Activated CD4-positive, alpha-beta memory T cell treated with anti-CD3 and anti-CD28 coated beads, Interleukin-2, amount 10 ng/mL, durations not matched to agents 7 days and 5 days (primary cell): ENCODE data around the gene C19orf85. TPM values are rescaled to one million over a fixed set of nuclear protein-coding genes. Genes with fewer than 3 reads are reported as not detected.
A peak's percentile ranks its signal among the peaks of the same experiment; 100 is the strongest.

Source experiments
- CTCF ChIA-PET: fragments of 350-600 bp; sonication (Branson Sonifier 250); formaldehyde crosslinking; loops from one replicate; lab custom pipeline; 2021; ENCODE audit warnings: antibody characterized with exemption, inconsistent platforms; lab: Charles Lee
- POLR2A ChIA-PET: fragments of 350-600 bp; sonication (Branson Sonifier 250); formaldehyde crosslinking; loops from one replicate; lab custom pipeline; 2021; ENCODE audit warnings: antibody characterized with exemption; lab: Charles Lee
- DNase-seq: peaks from one replicate; pipeline ENCODE4 v3.0.0-alpha.2; 2020
- H3K27ac Mint-ChIP-seq: one replicate; pipeline ENCODE4 v1.8.0; 2021; ENCODE audit warnings: mild to moderate bottlenecking, mixed read lengths
- H3K27me3 Mint-ChIP-seq: one replicate; pipeline ENCODE4 v1.8.0; 2021; ENCODE audit warnings: mixed read lengths
- H3K36me3 Mint-ChIP-seq: one replicate; pipeline ENCODE4 v1.8.0; 2021; ENCODE audit warnings: low read depth, mixed read lengths
- H3K4me1 Mint-ChIP-seq: one replicate; pipeline ENCODE4 v1.8.0; 2021; ENCODE audit warnings: mixed read lengths
- H3K4me3 Mint-ChIP-seq: one replicate; pipeline ENCODE4 v1.8.0; 2021; ENCODE audit warnings: mild to moderate bottlenecking, mixed read lengths
- H3K9me3 Mint-ChIP-seq: one replicate; pipeline ENCODE4 v1.8.0; 2021; ENCODE audit warnings: mixed read lengths
- total RNA-seq, 2 experiments: library from RNA; stranded (reverse); gene quantifications; one replicate each; pipeline ENCODE4 v1.2.3, GENCODE V29; 2021

The C19orf85 gene
- total RNA-seq, 2 experiments from 2014 or later: not detected

DNA sequence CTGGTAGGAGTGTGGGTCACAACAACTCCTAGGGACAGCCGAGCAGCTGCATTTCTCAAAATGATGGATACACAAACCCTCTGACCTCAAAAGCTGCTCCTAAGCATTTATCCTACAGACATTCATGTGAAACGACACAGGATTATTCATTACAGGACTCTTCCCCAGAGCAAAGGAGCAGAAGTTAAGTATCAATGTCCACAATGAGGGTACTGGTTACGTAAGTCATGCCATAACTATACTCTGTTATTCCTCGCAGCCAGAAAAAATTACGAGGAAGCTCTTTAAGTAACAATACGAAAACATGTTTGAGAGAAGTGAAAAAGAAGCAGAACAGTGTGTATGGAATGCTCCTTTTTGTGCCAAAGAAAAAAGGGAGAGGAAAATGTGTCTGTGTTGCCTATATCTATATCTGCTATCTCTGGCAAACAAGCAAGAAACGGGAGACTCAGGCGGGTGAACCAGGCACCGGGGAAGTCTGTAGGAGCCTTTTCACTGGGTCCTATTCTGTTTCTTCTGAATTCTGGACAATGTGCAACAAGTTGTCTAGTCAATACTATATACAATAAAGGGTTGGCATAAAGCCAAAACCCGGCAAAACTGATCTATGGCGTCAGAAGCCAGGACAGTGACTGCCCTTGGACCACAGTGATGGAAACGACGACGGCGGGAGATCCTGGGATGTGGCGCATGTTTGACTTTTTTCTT, 4.4 kb downstream of the C19orf85 start:
- ChIA-PET CTCF (interaction anchor here (1.3 to 2.3 kb wide), 3 partner anchors 7 to 299 kb away, joined by 3 to 10 read pairs (median 4); no protein-coding TSS in a partner anchor), POLR2A (interaction anchor here (1.0 kb wide), 1 partner anchor 16 kb away, joined by 3 read pairs; the partner anchor contains the start of gene ZNF628)
- no peaks in the 10 kb centered on the region for H3K9me3 Mint-ChIP-seq
- H3K36me3 Mint-ChIP-seq: no peaks in the 10 kb centered on the region
- peaks cover 23% of the 10 kb centered on the region for H3K4me1 Mint-ChIP-seq
- no peak for DNase-seq
- peak overlapping the region; percentile 34 for H3K27ac Mint-ChIP-seq
- H3K4me3 Mint-ChIP-seq: peak overlapping the region; percentile 81
- no peaks in the 10 kb centered on the region for H3K27me3 Mint-ChIP-seq

DNA sequence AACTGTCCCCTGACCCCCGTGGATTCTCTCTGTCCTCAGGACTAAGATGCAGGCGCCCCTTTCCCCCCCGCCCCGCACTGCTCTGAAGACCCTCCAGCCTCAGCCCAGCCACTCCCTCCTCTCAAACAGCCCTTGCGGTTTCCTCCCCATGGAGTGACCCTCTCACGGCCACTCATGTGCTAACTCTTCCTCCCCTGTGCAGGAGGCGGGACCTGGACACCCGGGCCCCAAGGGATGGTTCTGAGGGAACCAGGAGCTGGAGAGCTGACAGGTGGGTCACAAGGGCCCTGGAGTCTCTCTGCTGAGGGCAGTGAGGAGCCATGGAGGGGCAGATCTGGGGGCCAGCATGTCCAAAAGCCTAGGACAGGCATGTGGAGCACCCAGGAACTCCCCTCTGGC, 5.0 kb downstream of the C19orf85 start:
- no peak for DNase-seq
- Mint-ChIP-seq H3K4me3 (peak overlapping the region; percentile 81), H3K36me3 (peaks cover 3% of the 10 kb centered on the region), H3K4me1 (peaks cover 23% of the 10 kb centered on the region), H3K27me3 (no peaks in the 10 kb centered on the region), H3K9me3 (no peaks in the 10 kb centered on the region), H3K27ac (no peak overlapping the region)
- ChIA-PET POLR2A (interaction anchor here (1.0 kb wide), 1 partner anchor 17 kb away, joined by 3 read pairs; the partner anchor contains the start of gene ZNF628), CTCF (interaction anchor here (1.3 to 2.3 kb wide), 4 partner anchors 8 to 299 kb away, joined by 3 to 10 read pairs (median 5); no protein-coding TSS in a partner anchor)

DNA sequence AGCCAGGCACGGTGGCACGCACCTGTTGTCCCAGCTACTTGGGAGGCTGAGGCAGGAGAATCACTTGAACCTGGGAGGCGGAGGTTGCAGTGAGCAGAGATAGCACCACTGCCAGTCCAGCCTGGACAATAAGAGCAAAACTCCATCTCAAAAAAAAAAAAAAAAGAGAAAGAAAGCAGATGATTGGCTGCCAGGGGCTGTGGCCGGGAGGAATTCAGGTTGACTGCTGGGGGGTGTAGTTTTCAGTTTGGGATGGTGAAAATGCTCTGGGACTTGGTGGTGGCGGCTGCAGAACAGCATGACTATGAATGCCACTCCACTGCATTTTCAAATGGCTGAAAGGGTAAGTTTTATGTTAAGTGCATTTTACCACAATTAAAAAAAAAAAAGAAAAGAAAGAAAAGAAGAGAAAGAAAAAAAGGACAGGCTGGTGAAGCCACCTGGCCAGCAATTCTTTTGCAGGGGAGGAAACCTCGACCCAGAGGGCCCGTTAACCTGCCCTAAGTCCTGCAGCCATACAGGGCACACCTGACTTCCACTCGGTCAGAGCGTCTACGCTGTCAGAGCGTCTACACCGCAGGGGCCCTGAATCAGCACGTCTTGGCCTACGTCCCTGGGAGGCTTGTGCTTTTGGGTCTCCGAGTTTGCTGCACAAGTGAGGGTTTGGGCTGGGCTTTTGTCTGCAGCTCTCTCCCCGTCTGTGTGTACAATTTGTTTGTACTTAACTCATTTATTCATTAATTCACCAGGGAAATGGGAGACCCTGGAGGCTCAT, 6.7 kb downstream of the C19orf85 start:
- ChIA-PET CTCF (interaction anchor here (1.6 to 2.3 kb wide), 2 partner anchors 10 to 46 kb away, joined by 6 to 10 read pairs; no protein-coding TSS in a partner anchor), POLR2A (interaction anchor here (1.1 kb wide), 1 partner anchor 168 kb away, joined by 3 read pairs; no protein-coding TSS in a partner anchor)
- H3K36me3 Mint-ChIP-seq: peaks cover 3% of the 10 kb centered on the region
- H3K27ac Mint-ChIP-seq: no peak overlapping the region
- no peak overlapping the region for H3K4me3 Mint-ChIP-seq
- peaks cover 3% of the 10 kb centered on the region for H3K27me3 Mint-ChIP-seq
- peaks cover 24% of the 10 kb centered on the region for H3K4me1 Mint-ChIP-seq
- no peaks in the 10 kb centered on the region for H3K9me3 Mint-ChIP-seq
- no peak for DNase-seq

- Mint-ChIP-seq H3K36me3 (peaks cover 3% of the 10 kb centered on the region), H3K4me1 (peaks cover 18% of the 10 kb centered on the region), H3K27me3 (peaks cover 9% of the 10 kb centered on the region), H3K4me3 (no peak overlapping the region), H3K27ac (no peak overlapping the region), H3K9me3 (no peaks in the 10 kb centered on the region)
- POLR2A ChIA-PET: no interaction called here
- DNase-seq: no peak
- CTCF ChIA-PET: no interaction called here
These were observed 8.2 kb downstream of the C19orf85 start for GRCh38 chr19:55456347-55456746.

- no peak overlapping the region for H3K4me3 Mint-ChIP-seq
- ChIA-PET CTCF (no interaction called here), POLR2A (no interaction called here)
- no peaks in the 10 kb centered on the region for H3K9me3 Mint-ChIP-seq
- DNase-seq: no peak
- H3K27ac Mint-ChIP-seq: no peak overlapping the region
- peaks cover 12% of the 10 kb centered on the region for H3K27me3 Mint-ChIP-seq
- peaks cover 3% of the 10 kb centered on the region for H3K36me3 Mint-ChIP-seq
- peaks cover 12% of the 10 kb centered on the region for H3K4me1 Mint-ChIP-seq
These were observed 8.8 kb downstream of the C19orf85 start for GRCh38 chr19:55455576-55456235.

DNA sequence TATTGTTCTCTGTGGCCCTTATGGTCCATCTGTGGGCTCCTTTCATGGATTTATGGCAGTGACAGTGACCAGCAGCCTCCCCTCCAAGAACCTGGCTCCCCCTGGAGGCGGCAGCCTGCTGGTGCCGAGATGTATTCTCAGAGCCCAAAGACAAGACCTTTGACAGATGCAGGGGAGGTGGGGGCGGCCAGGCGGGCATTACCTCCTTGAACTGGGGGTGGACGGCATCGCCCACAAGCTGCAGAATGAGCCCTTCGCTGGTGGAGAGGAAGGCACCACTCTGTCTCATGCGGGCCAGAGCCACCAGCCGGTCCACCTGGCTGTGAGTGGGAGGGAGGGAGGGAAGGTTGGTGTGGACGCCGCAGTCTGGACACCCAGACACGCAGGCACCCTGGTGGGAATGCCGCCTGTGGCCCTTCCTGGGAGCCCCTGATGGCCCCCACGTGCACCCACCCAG, 9.7 kb downstream of the C19orf85 start:
- Mint-ChIP-seq H3K9me3 (no peaks in the 10 kb centered on the region), H3K4me3 (no peak overlapping the region)
- POLR2A ChIA-PET: no interaction called here

GRCh38 chr19:55453511-55454260, 10.9 kb downstream of the C19orf85 start:
- ChIA-PET POLR2A (interaction anchor here (1.1 to 1.4 kb wide), 2 partner anchors 46 to 67 kb away, joined by 3 read pairs; partner anchors contain the start of gene UBE2S), CTCF (interaction anchor here (0.9 to 2.5 kb wide), 7 partner anchors 8 to 313 kb away, joined by 3 to 14 read pairs (median 5); partner anchors contain the start of gene ISOC2)
- Mint-ChIP-seq H3K4me3 (no peak overlapping the region), H3K9me3 (no peaks in the 10 kb centered on the region), H3K27ac (no peak overlapping the region), H3K27me3 (peaks cover 18% of the 10 kb centered on the region), H3K4me1 (peaks cover 4% of the 10 kb centered on the region), H3K36me3 (peaks cover 3% of the 10 kb centered on the region)
- DNase-seq: no peak

More for the DNA sequence above, 9.7 kb downstream of the C19orf85 start:
- Mint-ChIP-seq H3K27me3 (peaks cover 17% of the 10 kb centered on the region), H3K27ac (no peak overlapping the region), H3K36me3 (peaks cover 3% of the 10 kb centered on the region), H3K4me1 (peaks cover 4% of the 10 kb centered on the region)
- DNase-seq: peak; percentile 62
- CTCF ChIA-PET: interaction anchor here (0.6 kb wide), 1 partner anchor 128 kb away, joined by 3 read pairs; no protein-coding TSS in a partner anchor

GRCh38 chr19:55452749-55453346, 11.7 kb downstream of the C19orf85 start:
- Mint-ChIP-seq H3K4me1 (peaks cover 4% of the 10 kb centered on the region), H3K36me3 (peaks cover 3% of the 10 kb centered on the region), H3K4me3 (no peak overlapping the region), H3K27me3 (peaks cover 18% of the 10 kb centered on the region), H3K27ac (no peak overlapping the region), H3K9me3 (no peaks in the 10 kb centered on the region)
- ChIA-PET CTCF (interaction anchor here (0.9 to 2.5 kb wide), 7 partner anchors 9 to 312 kb away, joined by 3 to 14 read pairs (median 5); partner anchors contain the start of gene ISOC2), POLR2A (interaction anchor here (1.1 to 1.4 kb wide), 2 partner anchors 45 to 66 kb away, joined by 3 read pairs; partner anchors contain the start of gene UBE2S)
- DNase-seq: peak; percentile 42

DNA sequence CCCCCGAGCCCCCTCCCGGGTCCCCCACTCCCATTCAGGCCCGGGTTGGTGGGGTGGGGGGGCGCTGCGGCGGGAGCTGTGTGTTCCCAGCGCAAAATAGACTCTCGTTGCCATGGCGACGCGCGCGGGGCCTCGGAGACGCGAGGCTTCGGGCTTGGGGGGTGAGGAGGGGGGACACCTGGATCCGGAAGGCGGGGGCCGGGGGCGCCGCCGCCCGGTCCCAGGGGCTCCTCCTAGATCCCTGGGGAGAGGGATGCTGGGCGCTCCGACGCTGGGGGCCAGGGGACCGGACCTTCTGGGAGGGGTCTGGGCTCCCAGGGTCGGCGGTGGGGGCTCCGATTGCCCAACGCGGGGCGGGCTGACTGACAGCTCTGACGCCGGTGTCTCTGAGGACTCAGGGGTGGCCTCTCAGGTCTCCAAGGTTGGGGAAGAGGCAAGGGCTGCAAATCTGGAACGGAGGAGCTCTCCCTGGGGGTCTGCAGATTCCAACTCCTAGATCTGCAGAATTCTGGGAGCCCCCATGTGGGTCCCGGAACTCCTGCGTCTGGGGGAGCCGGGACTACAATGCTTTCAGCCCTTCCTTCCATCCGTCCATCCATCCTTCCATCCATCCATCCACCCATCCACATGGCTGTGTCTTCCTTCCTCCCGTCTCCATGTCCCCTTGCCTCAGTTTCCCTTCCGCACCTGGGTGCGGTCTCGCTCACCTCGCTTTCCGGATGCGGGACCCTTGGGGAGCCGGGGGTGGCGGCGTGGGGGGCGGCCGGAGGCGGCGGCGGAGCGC, 12.4 kb downstream of the C19orf85 start:
- H3K27ac Mint-ChIP-seq: no peak overlapping the region
- H3K9me3 Mint-ChIP-seq: no peaks in the 10 kb centered on the region
- H3K27me3 Mint-ChIP-seq: peaks cover 18% of the 10 kb centered on the region
- DNase-seq: no peak
- POLR2A ChIA-PET: no interaction called here
- peaks cover 3% of the 10 kb centered on the region for H3K36me3 Mint-ChIP-seq
- H3K4me3 Mint-ChIP-seq: no peak overlapping the region
- CTCF ChIA-PET: interaction anchor here (1.4 to 2.5 kb wide), 3 partner anchors 10 to 311 kb away, joined by 7 to 14 read pairs (median 7); partner anchors contain the start of gene ISOC2
- H3K4me1 Mint-ChIP-seq: peaks cover 4% of the 10 kb centered on the region

DNA sequence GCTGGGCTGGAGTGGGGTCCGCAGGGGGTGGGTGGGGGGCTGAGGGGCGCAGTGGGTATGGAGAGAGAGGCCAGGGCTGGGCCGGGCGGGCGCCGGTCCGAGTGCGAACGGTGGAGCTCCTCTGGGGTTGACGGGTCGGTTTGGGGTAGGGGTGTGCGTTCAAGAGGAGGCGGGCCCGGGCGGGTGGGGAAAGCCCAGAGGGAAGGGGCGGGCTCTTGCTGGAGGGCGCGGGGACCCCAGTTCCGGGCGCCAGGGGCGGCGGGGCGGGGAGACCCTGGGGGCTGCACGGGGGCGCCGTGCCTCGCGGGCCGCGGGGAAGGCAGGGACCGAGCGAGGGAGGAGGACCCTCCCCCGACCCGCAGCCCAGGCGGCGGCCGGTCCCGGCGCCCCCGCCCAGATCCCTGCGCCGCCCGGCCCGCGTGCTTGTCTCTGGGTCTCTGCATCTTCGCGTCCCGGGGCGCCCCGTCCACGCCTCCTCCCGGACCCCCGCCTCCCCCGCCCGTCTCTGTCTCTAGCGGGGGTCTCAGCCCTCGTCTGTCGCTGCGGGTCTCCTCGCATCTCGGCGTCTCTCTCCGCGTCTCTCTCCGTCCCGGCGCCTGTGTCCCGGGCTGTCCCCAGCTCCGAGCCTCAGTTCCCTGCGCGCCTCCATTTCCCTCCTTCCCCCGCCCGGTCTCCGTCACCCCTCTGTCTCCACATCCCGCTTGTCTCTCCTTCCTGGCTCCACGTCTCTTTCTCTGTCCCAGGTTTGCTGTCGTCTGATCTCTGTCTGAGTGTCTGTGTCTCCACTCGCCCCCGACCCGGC, 13.2 kb downstream of the C19orf85 start:
- ChIA-PET CTCF (no interaction called here), POLR2A (no interaction called here)
- H3K4me3 Mint-ChIP-seq: no peak overlapping the region

More for the DNA sequence above, 13.2 kb downstream of the C19orf85 start:
- H3K9me3 Mint-ChIP-seq: no peaks in the 10 kb centered on the region
- peaks cover 18% of the 10 kb centered on the region for H3K27me3 Mint-ChIP-seq
- H3K36me3 Mint-ChIP-seq: peaks cover 3% of the 10 kb centered on the region
- H3K27ac Mint-ChIP-seq: no peak overlapping the region
- DNase-seq: no peak
- H3K4me1 Mint-ChIP-seq: peaks cover 4% of the 10 kb centered on the region
